Upper lobe of left lung (tissue), 6 donors: ENCODE measurements around the gene GPR137C. TPM values are rescaled to one million over a fixed set of nuclear protein-coding genes. Genes with fewer than 3 reads are reported as not detected.

Experiments
- ATAC-seq, 2 donors: fragments of 200-7000 bp; cut with Tn5 transposase; one replicate each; pipeline ENCODE4 v1.9.1; 2022; ENCODE audit warnings: mild to moderate bottlenecking in 2 of 2, moderate library complexity in 2 of 2; ENCODE audit not compliant: low FRiP score in 2 of 2
- DNase-seq, 2 donors: peaks; one replicate each; pipeline ENCODE4 v3.0.0-alpha.2; 2019 to 2020
- H3K27ac ChIP-seq, 4 donors: fragments of 200-600 bp; sonication (generic); one replicate each; pipeline ENCODE4 v1.5.1; 2016 to 2019
- H3K27me3 ChIP-seq, 4 donors: fragments of 200-600 bp; sonication (generic); one replicate each; pipeline ENCODE4 v1.5.1; 2017 to 2019
- H3K36me3 ChIP-seq, 4 donors: fragments of 200-600 bp; sonication (generic); one replicate each; pipeline ENCODE4 v1.5.1; 2016 to 2019
- H3K4me1 ChIP-seq, 4 donors: fragments of 200-600 bp; sonication (generic); one replicate each; pipeline ENCODE4 v1.5.1; 2018 to 2019
- H3K4me3 ChIP-seq, 4 donors: fragments of 200-600 bp; sonication (generic); one replicate each; pipeline ENCODE4 v1.5.1; 2017 to 2019; ENCODE audit warnings: mild to moderate bottlenecking in 2 of 4, moderate library complexity in 1 of 4
- H3K9me3 ChIP-seq, 4 donors: fragments of 200-600 bp; sonication (generic); one replicate each; pipeline ENCODE4 v1.5.1; 2018 to 2019
- EP300 ChIP-seq, 4 donors: sonication (generic); formaldehyde crosslinking; IDR thresholded peaks; one replicate each; pipeline ENCODE4 v1.5.1; 2017; ENCODE audit warnings: antibody characterized with exemption in 4 of 4, control low read depth in 2 of 4
- POLR2A ChIP-seq, 4 donors: fragments of 450-650 bp; IDR thresholded peaks; one replicate each; pipeline ENCODE4 v1.5.1; 2016 to 2017; ENCODE audit warnings: antibody characterized with exemption in 4 of 4, mild to moderate bottlenecking in 2 of 4
- POLR2AphosphoS5 ChIP-seq, 2 donors: sonication (generic); formaldehyde crosslinking; IDR thresholded peaks; one replicate each; pipeline ENCODE4 v1.5.1; 2017; ENCODE audit warnings: antibody characterized with exemption in 2 of 2
- WGBS, 2 donors: methylation state at CpG; one replicate each; pipeline ENCODE4 v1.1.5; 2017 to 2018; 5-methylcytosine and 5-hydroxymethylcytosine counted together
- total RNA-seq, 6 donors: library from RNA; depleted of rRNA in 4 of 6; stranded (reverse); fragments of >200 nt in 4 of 6; gene quantifications; one replicate each; pipeline versions ENCODE4 v1.1.0 to v1.2.1, GENCODE V29; 2016 to 2021
- TF ChIP-seq, protein P1 (sequence below), 6 experiments: fragments of 450-650 bp in 4 of 6; fragments of 200-600 bp in 2 of 6; sonication (generic) in 2 of 6; IDR thresholded peaks; one replicate each; pipeline ENCODE4 v1.5.1; 2016 to 2019; ENCODE audit warnings: antibody characterized with exemption in 6 of 6
- donor health status: DM: no; HTN: no; CAD: no; lungs with moderate emphysema.
- donor health status: DM: no; HTN: yes; CAD: no; lungs with severe emphysema.

GPR137C gene
- total RNA-seq, 6 donors from 2014 or later = 0.43 to 1.0 (median 0.63) TPM; not detected in 2

DNA sequence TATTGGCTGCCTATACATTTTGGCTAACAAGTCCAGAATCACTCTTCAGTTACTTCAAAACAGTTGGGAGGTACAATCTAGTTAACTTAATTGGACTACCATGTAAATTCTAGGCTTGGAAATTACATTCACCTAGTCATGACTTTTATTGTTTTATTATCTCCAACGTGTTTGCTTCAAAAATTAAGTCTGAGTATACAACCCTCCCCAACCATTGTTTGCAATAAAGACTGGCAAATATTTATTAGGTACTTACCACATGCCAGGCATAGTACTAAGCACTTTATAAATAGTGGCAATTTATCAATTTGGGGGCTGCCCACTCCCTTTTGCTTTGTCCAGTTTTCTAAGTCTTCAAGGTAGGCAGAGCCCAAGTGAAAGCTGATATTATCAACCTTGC, 30.6 kb upstream of the GPR137C start:
- no peaks in the 10 kb centered on the region for H3K9me3 ChIP-seq
- H3K4me1 ChIP-seq = no peaks in the 10 kb centered on the region
- H3K4me3 ChIP-seq = no peak overlapping the region
- H3K27ac ChIP-seq = no peak overlapping the region
- H3K36me3 ChIP-seq = no peaks in the 10 kb centered on the region
- ATAC-seq (no peak), DNase-seq (no peak)
- H3K27me3 ChIP-seq = no peaks in the 10 kb centered on the region
- 47 to 53% methylated on average over 1 of the region's 1 CpG for WGBS, 2 donors
- TF ChIP-seq, protein P1, sequence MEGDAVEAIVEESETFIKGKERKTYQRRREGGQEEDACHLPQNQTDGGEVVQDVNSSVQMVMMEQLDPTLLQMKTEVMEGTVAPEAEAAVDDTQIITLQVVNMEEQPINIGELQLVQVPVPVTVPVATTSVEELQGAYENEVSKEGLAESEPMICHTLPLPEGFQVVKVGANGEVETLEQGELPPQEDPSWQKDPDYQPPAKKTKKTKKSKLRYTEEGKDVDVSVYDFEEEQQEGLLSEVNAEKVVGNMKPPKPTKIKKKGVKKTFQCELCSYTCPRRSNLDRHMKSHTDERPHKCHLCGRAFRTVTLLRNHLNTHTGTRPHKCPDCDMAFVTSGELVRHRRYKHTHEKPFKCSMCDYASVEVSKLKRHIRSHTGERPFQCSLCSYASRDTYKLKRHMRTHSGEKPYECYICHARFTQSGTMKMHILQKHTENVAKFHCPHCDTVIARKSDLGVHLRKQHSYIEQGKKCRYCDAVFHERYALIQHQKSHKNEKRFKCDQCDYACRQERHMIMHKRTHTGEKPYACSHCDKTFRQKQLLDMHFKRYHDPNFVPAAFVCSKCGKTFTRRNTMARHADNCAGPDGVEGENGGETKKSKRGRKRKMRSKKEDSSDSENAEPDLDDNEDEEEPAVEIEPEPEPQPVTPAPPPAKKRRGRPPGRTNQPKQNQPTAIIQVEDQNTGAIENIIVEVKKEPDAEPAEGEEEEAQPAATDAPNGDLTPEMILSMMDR (IDR thresholded peaks at IDR 0.05) = no peak
- TF ChIP-seq POLR2A (IDR thresholded peaks at IDR 0.05) (no peak), EP300 (IDR thresholded peaks at IDR 0.05) (no peak), POLR2AphosphoS5 (IDR thresholded peaks at IDR 0.05) (no peak)

GRCh38 chr14:52522581-52523345, 29.9 kb upstream of the GPR137C start:
- Histone ChIP-seq H3K4me1 (no peaks in the 10 kb centered on the region), H3K4me3 (no peak overlapping the region), H3K27me3 (no peaks in the 10 kb centered on the region), H3K36me3 (no peaks in the 10 kb centered on the region), H3K9me3 (no peaks in the 10 kb centered on the region), H3K27ac (no peak overlapping the region)
- TF ChIP-seq POLR2AphosphoS5 (IDR thresholded peaks at IDR 0.05) (no peak), POLR2A (IDR thresholded peaks at IDR 0.05) (no peak), EP300 (IDR thresholded peaks at IDR 0.05) (no peak)
- TF ChIP-seq, protein P1 (IDR thresholded peaks at IDR 0.05) = no peak
- DNase-seq = no peak
- ATAC-seq = no peak

DNA sequence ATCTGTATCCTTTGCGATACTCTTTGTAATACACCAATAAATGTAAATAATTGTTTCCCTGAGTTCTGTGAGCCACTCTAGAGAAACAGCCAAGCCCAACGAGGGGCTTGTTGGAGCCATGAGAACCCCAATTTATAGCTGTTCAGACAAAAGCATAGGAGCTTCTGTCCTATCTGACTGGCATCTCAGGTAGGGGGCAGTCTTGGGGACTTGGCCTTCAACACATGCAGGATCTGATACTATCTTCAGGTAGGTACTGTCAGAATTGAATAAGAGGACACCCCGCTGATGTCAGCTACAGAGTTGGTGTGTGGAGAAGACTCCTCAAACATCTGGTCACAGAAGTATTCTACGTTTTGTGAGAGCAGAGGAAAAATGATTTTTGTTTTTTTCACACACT, 25.6 kb upstream of the GPR137C start:
- Histone ChIP-seq H3K27me3 (no peaks in the 10 kb centered on the region), H3K4me1 (no peaks in the 10 kb centered on the region), H3K4me3 (no peak overlapping the region), H3K27ac (no peak overlapping the region), H3K36me3 (no peaks in the 10 kb centered on the region), H3K9me3 (no peaks in the 10 kb centered on the region)
- no peak for TF ChIP-seq POLR2A (IDR thresholded peaks at IDR 0.05)
- TF ChIP-seq EP300 (IDR thresholded peaks at IDR 0.05) = no peak
- 92% methylated on average over 4 of the region's 4 CpGs for WGBS, 2 donors
- ATAC-seq (no peak), DNase-seq (no peak)

DNA sequence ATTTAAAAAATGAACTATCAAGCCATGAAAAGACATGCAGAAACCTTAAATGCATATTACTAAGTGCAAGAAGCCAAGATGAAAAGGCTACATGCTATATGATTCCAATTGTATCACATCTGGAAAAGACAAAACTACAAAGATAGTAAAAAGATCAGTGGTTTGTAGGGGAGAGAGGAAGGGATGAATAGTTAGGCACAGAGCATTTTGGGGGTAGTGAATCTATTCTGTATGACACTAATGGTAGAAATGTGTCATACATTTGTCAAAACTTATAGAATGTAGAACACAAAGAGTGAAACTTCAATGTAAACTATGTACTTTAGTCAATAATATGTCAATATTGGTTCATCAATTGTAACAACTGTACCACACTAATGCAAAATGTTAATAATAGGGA, 21.2 kb upstream of the GPR137C start:
- Histone ChIP-seq H3K27ac (peak overlapping the region in 1 of 4 donors; percentile 10), H3K4me1 (no peaks in the 10 kb centered on the region), H3K36me3 (peaks cover 3 to 30% (median 8%) of the 10 kb centered on the region in 4 donors), H3K9me3 (no peaks in the 10 kb centered on the region), H3K27me3 (no peaks in the 10 kb centered on the region), H3K4me3 (no peak overlapping the region)
- no peak for ATAC-seq
- no peak for DNase-seq
- TF ChIP-seq POLR2AphosphoS5 (IDR thresholded peaks at IDR 0.05) (no peak), POLR2A (IDR thresholded peaks at IDR 0.05) (no peak), EP300 (IDR thresholded peaks at IDR 0.05) (no peak)
- TF ChIP-seq, protein P1 (IDR thresholded peaks at IDR 0.05) = no peak

DNA sequence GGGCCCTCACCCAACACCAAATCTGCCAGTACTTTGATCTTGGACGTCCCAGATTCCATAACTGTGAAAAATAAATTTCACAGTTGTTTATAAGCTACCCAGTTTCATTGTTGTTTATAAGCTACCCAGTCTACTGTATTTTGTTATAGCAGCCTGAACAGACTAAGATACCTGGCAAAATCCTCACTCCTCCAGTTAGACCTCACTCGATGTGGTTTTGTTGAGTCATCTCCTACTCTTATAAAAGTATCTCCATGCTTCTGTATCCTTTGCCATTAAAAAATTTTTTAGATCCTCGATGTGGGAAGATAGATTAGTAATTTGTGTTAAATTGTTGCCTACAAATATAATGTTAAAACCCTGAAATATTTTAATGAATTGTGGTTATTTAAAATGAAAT, 16.4 kb upstream of the GPR137C start:
- 91 to 98% methylated on average over 3 of the region's 3 CpGs for WGBS, 2 donors
- Histone ChIP-seq H3K36me3 (peaks cover 3 to 46% (median 8%) of the 10 kb centered on the region in 4 donors), H3K9me3 (no peaks in the 10 kb centered on the region), H3K27ac (no peak overlapping the region), H3K27me3 (no peaks in the 10 kb centered on the region), H3K4me3 (no peak overlapping the region), H3K4me1 (no peaks in the 10 kb centered on the region)
- no peak for DNase-seq
- TF ChIP-seq, protein P1 (IDR thresholded peaks at IDR 0.05) = no peak
- TF ChIP-seq POLR2A (IDR thresholded peaks at IDR 0.05) (no peak), EP300 (IDR thresholded peaks at IDR 0.05) (no peak), POLR2AphosphoS5 (IDR thresholded peaks at IDR 0.05) (no peak)
- ATAC-seq = no peak
